ENCODE results near the gene AP1M2. TPM values are rescaled to one million over a fixed set of nuclear protein-coding genes. Genes with fewer than 3 reads are reported as not detected.

AP1M2 gene
- 13.8 TPM for total RNA-seq

DNA sequence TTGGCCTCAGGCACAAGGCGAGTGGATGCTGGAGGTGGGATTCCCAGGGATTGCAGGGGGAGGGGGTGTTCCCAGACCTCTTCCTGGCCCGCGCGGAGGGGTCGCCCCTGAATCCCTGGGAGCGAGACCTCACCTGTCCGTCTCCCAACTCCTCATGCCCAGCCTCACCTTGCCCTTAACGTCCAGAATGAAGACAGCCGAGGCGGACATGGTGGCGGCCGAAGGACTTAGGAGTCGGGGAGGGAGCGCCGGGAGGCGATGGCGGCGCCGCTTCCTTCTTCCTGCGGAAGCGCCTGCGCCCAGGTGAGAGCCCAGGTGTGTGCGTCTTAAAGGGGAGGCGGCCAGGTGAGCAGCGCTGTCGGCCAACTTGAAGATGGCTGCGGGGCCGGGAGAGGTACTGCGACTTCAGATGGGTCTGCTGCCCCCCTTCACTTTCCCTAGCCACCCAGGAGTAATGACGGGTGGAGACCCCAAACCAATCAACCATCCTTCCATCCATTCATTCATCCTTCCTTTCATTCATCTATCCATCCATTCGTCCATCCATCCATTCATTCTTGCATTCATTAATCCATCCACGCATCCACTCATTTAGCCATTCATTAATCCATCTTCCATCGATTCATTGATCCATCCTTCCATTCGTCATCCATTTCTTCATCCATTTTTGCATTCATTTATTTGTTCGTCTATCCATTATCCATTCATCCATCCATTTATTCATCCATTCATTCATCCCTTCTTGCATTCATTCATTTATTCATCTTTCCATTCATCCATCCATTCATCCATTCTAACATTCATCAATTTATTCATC is at the start of gene AP1M2:
Gene AP1M2, minus strand, starts transcription at position 291 of the 817 bp plus-strand sequence. Its CDS starts 81 bp downstream, at position 210.
- DNase-seq = no peak

DNA sequence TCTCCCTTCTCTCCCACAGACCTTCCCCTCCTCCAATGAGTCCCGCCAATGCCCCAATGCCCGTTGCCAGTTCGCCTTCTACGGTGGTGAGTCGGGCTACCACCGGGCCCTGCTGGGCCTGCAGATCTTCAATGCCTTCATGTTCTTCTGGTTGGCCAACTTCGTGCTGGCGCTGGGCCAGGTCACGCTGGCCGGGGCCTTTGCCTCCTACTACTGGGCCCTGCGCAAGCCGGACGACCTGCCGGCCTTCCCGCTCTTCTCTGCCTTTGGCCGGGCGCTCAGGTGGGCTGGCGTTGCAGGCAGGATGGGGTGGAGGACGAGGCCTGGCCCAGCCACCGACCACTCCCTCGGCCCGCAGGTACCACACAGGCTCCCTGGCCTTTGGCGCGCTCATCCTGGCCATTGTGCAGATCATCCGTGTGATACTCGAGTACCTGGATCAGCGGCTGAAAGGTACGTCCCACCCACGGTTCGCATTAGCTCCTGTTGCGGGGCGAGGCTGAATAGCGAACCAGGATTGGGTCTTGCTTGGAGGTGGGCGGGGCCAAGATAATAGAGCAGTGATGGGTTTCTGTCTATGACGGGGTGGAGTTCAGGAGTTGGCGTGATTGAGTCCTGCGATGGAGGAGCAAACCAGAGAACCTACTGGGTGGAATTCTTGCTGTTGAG is 49.3 kb upstream of the AP1M2 start:
- no peak for DNase-seq

DNA sequence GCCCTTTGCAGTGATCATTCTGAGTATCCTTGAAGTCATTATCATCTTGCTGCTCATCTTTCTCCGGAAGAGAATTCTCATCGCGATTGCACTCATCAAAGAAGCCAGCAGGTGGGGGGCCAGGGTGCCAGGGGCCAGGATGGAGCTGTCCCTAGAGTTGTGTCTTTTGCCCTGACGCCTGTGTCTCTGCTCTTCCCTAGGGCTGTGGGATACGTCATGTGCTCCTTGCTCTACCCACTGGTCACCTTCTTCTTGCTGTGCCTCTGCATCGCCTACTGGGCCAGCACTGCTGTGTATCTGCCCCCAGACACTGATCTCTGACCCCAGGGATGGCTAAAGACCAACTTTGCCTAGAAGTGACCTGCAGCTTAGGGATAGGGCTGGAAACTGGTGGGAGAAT is 47.9 kb upstream of the AP1M2 start:
- no peak for DNase-seq

DNA sequence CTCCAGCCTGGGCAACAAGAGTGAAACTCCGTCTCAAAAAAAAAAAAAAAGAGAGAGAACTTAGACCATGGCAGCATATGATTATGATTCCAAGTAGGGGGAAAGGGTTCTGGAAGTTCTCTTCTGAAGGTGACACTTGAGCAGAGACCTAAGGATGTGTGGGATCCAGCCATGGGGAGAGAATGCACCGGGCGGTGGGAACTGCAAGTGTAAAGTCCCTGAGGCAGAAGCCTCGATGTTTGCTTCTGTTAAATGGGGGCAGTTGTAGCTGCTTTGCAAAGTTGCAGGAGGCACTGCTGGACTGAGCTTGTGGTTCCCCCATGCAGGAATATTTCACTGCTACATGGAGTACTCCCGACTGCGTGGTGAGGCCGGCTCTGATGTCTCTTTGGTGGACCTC is 47.3 kb upstream of the AP1M2 start:
- DNase-seq = no peak

DNA sequence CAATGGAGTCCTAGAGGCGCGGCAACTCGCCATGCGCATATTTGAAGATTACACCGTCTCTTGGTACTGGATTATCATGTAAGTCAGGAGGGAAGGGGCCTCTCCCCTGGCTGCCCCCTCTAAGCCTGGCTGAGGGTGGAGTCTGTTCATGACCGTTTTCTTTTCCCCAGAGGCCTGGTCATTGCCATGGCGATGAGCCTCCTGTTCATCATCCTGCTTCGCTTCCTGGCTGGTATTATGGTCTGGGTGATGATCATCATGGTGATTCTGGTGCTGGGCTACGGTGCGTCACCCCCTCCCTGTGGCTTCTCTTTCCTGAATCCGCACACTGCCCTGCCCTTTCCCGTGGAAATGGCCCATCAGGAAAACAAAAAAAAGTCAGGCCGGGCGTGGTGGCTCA is 44.8 kb upstream of the AP1M2 start:
- no peak for DNase-seq

GRCh38 chr19:10625762-10626138 is 38.6 kb upstream of the AP1M2 start:
- DNase-seq = no peak

DNA sequence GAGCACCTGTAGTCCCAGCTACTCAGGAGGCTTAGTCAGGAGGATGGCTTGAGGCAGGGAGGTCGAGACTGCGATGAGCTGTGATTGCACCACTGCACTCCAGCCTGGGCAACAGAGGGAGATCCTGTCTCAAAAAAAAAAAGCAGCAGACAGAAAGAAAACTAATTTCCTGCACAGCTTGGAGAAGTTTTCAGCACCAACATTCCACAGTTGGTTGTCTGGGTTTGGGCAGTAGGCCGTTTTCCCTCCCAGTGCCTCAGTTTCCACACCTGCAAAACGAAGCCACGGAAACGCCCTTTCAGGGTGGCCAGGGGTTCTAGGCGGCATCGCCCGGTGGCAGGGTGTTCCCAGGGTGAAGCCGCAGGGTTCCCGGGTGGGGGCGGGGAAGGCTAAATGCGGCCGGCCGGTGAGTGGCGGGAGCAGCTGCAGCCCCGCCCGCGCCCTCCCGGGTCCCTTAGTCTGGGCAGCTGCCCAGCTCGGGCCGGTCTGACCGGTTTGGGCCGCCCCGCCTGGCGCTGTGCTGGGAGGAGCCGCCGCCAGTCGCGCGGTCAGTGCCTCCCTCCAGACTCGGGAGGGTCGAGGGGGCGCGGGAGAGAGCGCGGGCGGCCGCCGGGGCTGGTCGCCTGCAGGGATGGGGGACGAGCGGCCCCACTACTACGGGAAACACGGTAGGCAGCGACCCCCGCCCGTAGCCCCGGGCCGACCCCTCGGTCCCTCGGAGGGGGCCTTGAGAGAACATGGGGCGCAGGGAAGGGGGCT is 38.1 kb upstream of the AP1M2 start, which contains the start of gene SLC44A2:
Gene SLC44A2, plus strand, starts transcription at position 551 of the 759 bp plus-strand sequence. Its CDS starts 81 bp downstream, at position 632.
- peak; percentile 95 for DNase-seq

DNA sequence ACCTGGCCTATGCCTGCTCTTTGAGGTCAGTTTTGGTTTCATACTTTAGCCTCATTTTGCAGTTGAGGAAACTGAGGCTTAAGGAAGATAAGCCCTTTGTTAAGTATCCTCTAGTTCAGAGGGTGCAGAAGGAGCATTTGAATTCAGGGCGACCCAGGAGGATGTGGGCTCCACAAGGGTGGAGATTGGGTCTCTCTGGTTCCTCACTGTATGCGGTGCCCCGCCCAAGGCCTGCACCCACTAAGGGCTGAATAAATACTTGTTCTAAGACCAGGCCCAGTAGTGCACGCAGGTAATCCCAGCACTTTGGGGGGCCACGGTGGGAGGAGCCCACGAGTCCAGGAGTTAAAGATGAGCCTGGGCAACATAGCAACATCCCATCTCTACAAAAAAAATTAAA is 37.5 kb upstream of the AP1M2 start:
- DNase-seq = no peak

DNA sequence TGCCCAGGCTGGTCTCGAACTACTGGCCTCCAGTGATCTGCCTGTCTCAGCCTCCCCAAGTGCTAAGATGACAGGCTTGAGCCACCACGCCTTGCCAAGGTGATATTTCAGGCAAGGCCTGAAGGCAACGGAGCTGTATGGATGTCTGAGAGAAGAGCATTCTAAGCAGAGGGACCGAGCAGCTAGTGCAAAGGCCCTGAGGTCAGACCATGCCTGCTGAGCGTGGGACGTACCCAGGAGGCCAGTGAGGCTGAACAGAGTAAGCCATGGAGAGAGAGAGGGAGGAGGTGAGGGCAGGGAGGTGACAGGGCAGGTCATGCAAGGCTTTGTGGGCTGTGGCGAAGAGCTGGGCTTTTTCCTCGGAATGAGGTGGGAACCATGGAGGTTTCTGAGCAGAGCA is 34.9 kb upstream of the AP1M2 start:
- no peak for DNase-seq

DNA sequence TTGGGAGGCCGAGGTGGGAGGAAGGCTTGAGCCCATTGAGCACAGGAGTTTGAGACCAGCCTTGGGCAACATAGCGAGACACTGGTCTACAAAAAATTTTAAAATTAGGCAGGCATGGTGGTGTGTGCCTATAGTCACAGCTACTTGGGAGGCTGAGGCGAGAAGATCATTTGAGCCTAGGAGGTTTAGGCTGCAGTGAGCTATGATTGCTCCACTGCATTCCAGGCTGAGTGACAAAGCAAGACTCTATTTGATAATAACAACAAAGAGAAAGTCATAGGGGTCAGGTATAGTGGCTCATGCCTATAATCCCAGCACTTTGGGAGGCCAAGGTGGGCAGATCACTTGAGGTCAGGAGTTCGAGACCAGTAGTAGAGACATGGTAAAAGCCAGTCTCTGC is 33.7 kb upstream of the AP1M2 start:
- DNase-seq = no peak

DNA sequence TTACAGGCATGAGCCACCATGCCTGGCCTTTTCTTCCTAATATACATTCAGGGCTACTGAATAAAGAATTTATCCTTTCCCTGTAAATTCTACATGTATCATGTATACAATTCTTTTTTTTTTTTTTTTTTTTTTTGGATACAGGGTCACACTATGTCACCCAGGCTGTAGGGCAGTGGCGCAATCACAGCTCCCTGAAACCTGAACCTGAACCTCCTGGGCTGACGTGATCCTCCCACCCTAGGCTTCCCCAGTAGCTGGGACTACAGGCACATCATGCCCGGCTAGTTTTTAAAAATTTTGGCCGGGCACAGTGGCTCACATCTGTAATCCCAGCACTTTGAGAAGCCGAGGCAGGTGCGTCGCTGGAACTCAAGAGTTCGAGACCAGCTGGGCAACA is 31.7 kb upstream of the AP1M2 start:
- DNase-seq = no peak

GRCh38 chr19:10617409-10618121 is 30.5 kb upstream of the AP1M2 start:
- DNase-seq = peak; percentile 41

- DNase-seq = no peak
Measured at GRCh38 chr19:10615429-10616023, 28.4 kb upstream of the AP1M2 start.

GRCh38 chr19:10612499-10613119 is 25.5 kb upstream of the AP1M2 start:
- peak; percentile 42 for DNase-seq

GRCh38 chr19:10611907-10612306 is 24.8 kb upstream of the AP1M2 start:
- peak; percentile 40 for DNase-seq

- no peak for DNase-seq
Measured at GRCh38 chr19:10604460-10604980, 17.4 kb upstream of the AP1M2 start.

DNA sequence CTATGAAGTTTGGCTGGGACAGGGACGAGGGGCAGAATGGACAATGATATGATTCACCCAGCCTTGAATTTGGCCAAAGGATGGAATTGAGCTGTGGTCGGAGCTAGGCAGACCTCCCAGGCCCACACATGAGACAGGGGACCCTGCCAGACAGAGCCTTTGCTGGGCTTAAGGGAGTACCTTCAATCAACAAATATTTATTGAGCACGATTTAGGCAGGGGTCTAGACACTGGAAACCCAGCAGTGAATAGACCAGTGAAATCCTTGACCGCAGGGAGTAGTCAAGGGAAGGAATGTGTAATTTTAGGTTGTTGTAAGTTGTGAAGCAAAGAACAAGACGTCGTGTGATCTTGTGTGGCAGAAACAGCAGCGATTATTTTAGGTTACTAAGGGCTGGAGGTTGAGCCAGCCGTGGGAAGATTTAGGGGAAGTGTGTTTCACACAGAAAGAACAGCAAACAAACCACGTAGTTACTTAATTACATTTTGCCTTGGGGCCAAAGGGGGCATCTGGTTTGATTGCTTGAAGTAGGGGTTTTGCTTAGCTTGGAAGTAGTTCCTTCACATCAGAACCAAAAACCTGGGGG is 16.9 kb upstream of the AP1M2 start:
- peak; percentile 45 for DNase-seq

- DNase-seq = peak; percentile 55
Measured at GRCh38 chr19:10603084-10603872, 16.2 kb upstream of the AP1M2 start.

DNA sequence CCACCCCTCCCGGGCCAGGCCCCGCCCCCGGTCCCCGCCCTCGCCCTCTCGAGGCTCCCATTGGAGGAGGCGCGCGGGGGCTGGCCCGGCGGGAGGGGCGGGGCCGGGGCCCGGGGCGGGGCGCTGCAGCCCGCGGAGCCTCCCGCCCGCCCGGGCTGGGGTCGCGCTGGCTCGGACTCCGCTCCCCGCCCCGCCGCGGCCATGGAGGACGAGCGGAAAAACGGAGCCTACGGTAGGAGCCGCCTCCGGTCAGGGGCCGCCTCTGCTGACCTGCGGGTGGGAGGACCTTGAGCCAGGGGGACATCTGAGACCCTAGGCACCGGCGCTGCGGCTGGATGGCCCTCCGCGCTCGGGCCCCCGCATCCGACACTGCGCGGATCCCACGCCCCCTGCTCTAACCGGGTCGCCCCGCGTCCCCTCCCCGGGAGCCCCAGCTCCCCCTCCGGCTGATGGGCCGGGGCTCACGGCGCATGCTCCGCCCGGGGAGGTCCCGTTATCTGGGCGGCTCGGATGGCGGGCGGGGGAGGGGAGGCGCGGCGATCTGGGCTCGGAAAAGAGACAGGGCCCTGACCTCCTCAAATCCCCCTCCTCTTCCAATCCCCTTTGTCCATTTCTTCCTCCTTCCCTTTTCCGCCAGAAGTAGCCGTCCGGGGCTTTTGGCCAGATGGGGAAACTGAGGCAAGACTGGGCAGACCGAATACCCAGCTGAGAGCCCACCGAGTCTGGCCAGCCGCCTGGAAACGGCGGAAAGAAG is 15.4 kb upstream of the AP1M2 start:
- DNase-seq = peak; percentile 91
